ENCODE data around the gene PRKCZ. TPM values are rescaled to one million over a fixed set of nuclear protein-coding genes. Genes with fewer than 3 reads are reported as not detected.
A peak's percentile ranks its signal among the peaks of the same experiment; 100 is the strongest.

Gene PRKCZ
- total RNA-seq, 1 donor from 2014 or later: 33.4 TPM

DNA sequence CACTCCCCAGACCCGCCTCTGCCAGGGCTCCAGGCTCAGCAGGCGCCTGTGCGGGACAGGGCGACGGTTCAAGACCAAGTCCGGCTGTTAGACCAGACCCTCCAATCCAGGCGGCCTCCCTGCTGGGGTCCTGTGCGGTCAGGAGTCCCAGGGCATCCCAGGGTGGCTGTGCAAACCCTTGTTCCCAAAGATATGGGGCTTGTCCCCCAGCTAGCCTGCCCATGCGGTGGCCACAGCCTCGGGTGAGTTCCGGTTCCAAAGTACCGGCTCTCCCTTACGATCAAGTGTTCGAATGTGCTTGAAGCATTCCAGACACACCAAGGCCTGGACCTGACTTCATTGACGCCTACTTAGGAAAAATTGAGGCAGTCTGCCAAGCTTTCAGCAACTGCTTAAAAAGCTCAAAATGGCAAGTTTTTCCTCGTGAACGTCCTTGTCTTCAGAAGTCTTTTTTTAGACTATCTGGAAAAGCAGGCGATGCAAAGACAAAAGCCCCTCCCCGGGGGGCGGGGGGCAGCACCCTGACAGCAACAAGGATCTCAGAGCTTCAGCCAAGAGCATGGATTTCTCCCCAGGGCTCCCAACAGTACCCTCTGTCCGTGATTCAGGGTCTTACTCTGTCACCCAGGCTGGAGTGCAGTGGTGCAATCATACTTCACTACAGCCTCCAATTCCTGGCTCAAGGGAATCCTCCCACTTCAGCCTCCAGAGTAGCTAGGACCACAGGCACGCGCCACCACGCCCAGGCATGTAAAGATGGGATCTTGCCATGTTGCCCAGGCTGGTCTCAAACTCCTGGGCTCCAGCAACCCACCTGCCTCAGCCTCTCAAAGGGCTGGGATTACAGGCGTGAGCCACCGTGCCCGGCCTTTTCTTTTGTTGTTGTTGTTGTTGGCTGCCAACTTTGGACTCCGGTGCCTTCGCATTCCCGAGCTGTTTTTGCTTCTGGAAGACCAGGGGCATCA, 142.1 kb downstream of the PRKCZ start:
- TF ChIP-seq EZH2 (IDR thresholded peaks at IDR 0.05) (no peak), EZH2phosphoT487 (IDR thresholded peaks at IDR 0.05) (no peak)
- TF ChIP-seq, protein P1, sequence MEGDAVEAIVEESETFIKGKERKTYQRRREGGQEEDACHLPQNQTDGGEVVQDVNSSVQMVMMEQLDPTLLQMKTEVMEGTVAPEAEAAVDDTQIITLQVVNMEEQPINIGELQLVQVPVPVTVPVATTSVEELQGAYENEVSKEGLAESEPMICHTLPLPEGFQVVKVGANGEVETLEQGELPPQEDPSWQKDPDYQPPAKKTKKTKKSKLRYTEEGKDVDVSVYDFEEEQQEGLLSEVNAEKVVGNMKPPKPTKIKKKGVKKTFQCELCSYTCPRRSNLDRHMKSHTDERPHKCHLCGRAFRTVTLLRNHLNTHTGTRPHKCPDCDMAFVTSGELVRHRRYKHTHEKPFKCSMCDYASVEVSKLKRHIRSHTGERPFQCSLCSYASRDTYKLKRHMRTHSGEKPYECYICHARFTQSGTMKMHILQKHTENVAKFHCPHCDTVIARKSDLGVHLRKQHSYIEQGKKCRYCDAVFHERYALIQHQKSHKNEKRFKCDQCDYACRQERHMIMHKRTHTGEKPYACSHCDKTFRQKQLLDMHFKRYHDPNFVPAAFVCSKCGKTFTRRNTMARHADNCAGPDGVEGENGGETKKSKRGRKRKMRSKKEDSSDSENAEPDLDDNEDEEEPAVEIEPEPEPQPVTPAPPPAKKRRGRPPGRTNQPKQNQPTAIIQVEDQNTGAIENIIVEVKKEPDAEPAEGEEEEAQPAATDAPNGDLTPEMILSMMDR (IDR thresholded peaks at IDR 0.05): no peak
- Mint-ChIP-seq H3K9me3 (no peaks in the 10 kb centered on the region), H3K4me1 (peaks cover 16% of the 10 kb centered on the region), H3K4me3 (peak overlapping the region; percentile 75), H3K27me3 (ENCODE audit: insufficient read depth, low read depth) (peaks cover 5% of the 10 kb centered on the region), H3K27ac (no peak overlapping the region), H3K36me3 (peaks cover 2% of the 10 kb centered on the region)
- Histone ChIP-seq H4K20me1 (ENCODE audit: low read depth) (peaks cover 40% of the 10 kb centered on the region), H3F3A (ENCODE audit: low read depth) (peaks cover 30% of the 10 kb centered on the region), H3K79me2 (ENCODE audit: low read depth) (peaks cover 28% of the 10 kb centered on the region), H3K4me1 (peaks cover 22% of the 10 kb centered on the region), H3K4me3 (no peak overlapping the region), H3K9me3 (ENCODE audit: low read depth) (no peaks in the 10 kb centered on the region), H2AFZ (replicated peaks) (no peak overlapping the region), H3K4me2 (no peak overlapping the region), H3K9ac (no peak overlapping the region), H3K27ac (no peak overlapping the region), H3K36me3 (no peaks in the 10 kb centered on the region), H3K27me3 (no peaks in the 10 kb centered on the region)
- no peak for DNase-seq (ENCODE audit: low spot score)

- H3K27ac ChIP-seq: no peak overlapping the region
- no peak overlapping the region for H3K27ac Mint-ChIP-seq
- TF ChIP-seq, protein P1 (IDR thresholded peaks at IDR 0.05): no peak
- TF ChIP-seq EZH2 (IDR thresholded peaks at IDR 0.05): no peak
- TF ChIP-seq EZH2phosphoT487 (IDR thresholded peaks at IDR 0.05): no peak
Measured at GRCh38 chr1:2193514-2194281, 143.5 kb downstream of the PRKCZ start.

DNA sequence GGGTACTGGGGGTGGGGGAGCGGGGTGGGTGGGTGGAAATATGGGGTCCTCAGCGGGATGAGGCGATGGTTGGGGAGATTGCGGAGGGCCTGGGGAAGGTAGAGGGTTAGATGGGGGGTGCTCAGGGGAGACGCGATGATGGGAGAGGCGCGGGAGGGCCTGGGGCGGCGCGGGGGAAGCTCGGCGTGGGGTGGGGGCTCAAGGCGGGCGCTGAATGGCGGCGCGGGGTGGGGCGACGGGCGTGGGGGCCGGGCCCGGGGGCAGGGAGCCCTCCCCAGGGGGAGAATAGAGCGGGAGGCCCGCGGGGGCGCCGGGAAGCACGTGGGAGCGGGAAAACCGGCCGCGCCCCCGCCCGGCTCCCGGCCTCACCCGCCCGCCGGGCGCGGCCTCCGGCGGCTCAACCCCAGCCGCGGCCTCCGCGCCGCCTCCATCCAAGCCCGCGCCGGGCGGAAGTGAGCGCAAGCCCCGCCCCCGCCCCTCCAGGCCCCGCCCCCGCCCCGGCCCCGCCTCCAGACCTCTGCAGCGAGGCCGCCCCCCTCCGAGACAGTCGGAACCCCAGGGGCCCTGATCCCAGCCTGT, 144.2 kb downstream of the PRKCZ start, which contains the start of gene FAAP20:
FAAP20 (minus strand) TSS at position 454 of the 579 bp plus-strand sequence; CDS start at position 431, 23 bp downstream.
- H3K36me3 ChIP-seq: no peaks in the 10 kb centered on the region
- Mint-ChIP-seq H3K27me3 (ENCODE audit: insufficient read depth, low read depth) (peaks cover 3% of the 10 kb centered on the region), H3K36me3 (peaks cover 2% of the 10 kb centered on the region), H3K4me1 (peaks cover 21% of the 10 kb centered on the region), H3K4me3 (peak within 1 kb of the TSS; percentile 88), H3K9me3 (no peaks in the 10 kb centered on the region), H3K27ac (peak within 1 kb of the TSS; percentile 96)
- H3K27me3 ChIP-seq: no peaks in the 10 kb centered on the region
- peak within 1 kb of the TSS; percentile 50 for H3K27ac ChIP-seq
- H3K9ac ChIP-seq: peak within 1 kb of the TSS; percentile 43
- H3K4me2 ChIP-seq: peak within 1 kb of the TSS; percentile 99
- no peaks in the 10 kb centered on the region for H3K9me3 ChIP-seq (ENCODE audit: low read depth)
- peaks cover 28% of the 10 kb centered on the region for H3K79me2 ChIP-seq (ENCODE audit: low read depth)
- peak; percentile 88 for DNase-seq (ENCODE audit: low spot score)
- H4K20me1 ChIP-seq (ENCODE audit: low read depth): peaks cover 40% of the 10 kb centered on the region
- peak within 1 kb of the TSS; percentile 64 for H3K4me3 ChIP-seq
- H2AFZ ChIP-seq (replicated peaks): peak within 1 kb of the TSS; percentile 92
- H3K4me1 ChIP-seq: peaks cover 22% of the 10 kb centered on the region
- peaks cover 24% of the 10 kb centered on the region for H3F3A ChIP-seq (ENCODE audit: low read depth)
- TF ChIP-seq EZH2 (IDR thresholded peaks at IDR 0.05) (no peak), EZH2phosphoT487 (IDR thresholded peaks at IDR 0.05) (no peak)
- TF ChIP-seq, protein P1 (IDR thresholded peaks at IDR 0.05): no peak

More at GRCh38 chr1:2193514-2194281, 143.5 kb downstream of the PRKCZ start:
- no peak for DNase-seq (ENCODE audit: low spot score)
- peak overlapping the region; percentile 99 for H3K4me2 ChIP-seq
- peak overlapping the region; percentile 64 for H3K4me3 ChIP-seq
- H3K4me1 ChIP-seq: peaks cover 22% of the 10 kb centered on the region
- peaks cover 19% of the 10 kb centered on the region for H3K4me1 Mint-ChIP-seq
- no peaks in the 10 kb centered on the region for H3K9me3 ChIP-seq (ENCODE audit: low read depth)
- H2AFZ ChIP-seq (replicated peaks): no peak overlapping the region
- H3K4me3 Mint-ChIP-seq: peak overlapping the region; percentile 78
- peaks cover 40% of the 10 kb centered on the region for H4K20me1 ChIP-seq (ENCODE audit: low read depth)
- peaks cover 30% of the 10 kb centered on the region for H3F3A ChIP-seq (ENCODE audit: low read depth)
- no peaks in the 10 kb centered on the region for H3K36me3 ChIP-seq
- H3K36me3 Mint-ChIP-seq: peaks cover 2% of the 10 kb centered on the region
- H3K9ac ChIP-seq: peak overlapping the region; percentile 43
- H3K27me3 Mint-ChIP-seq (ENCODE audit: insufficient read depth, low read depth): peaks cover 5% of the 10 kb centered on the region
- peaks cover 28% of the 10 kb centered on the region for H3K79me2 ChIP-seq (ENCODE audit: low read depth)
- no peaks in the 10 kb centered on the region for H3K9me3 Mint-ChIP-seq
- no peaks in the 10 kb centered on the region for H3K27me3 ChIP-seq

Data from neural progenitor cell (in vitro differentiated cells).